ENCODE measurements around the gene SH3PXD2B. TPM values are rescaled to one million over a fixed set of nuclear protein-coding genes. Genes with fewer than 3 reads are reported as not detected.

The SH3PXD2B gene
- total and polyA plus RNA-seq, 8 donors, result 4.2 to 24.9 (median 11.0) TPM

- Histone ChIP-seq H3K27me3 (no peaks in the 10 kb centered on the region), H3K27ac (no peak overlapping the region), H3K4me1 (no peaks in the 10 kb centered on the region), H3K9me3 (no peaks in the 10 kb centered on the region), H3K4me3 (no peak overlapping the region), H3K36me3 (no peaks in the 10 kb centered on the region)
- intact Hi-C loops (cut with DNase I), result loop anchor here in 1 of 3 donors (10.0 kb wide), 1 partner anchor 433 kb away; no protein-coding TSS in a partner anchor
- 80 to 88% methylated on average over 13 to 14 of the region's 14 CpGs for WGBS, 2 donors
- DNase-seq, result peak in 1 of 6 donors; percentile 20
- no peak for FAIRE-seq
- TF ChIP-seq CTCF (IDR thresholded peaks at IDR 0.05), result no peak
- no peak for ATAC-seq
Measured at GRCh38 chr5:172492097-172492840, 37.9 kb upstream of the SH3PXD2B start.

- no peak overlapping the region for H3K4me3 ChIP-seq
- DNase-seq, result peak in 1 of 6 donors; percentile 9
- ATAC-seq, result no peak
- 66 to 76% methylated on average over 8 of the region's 8 CpGs for WGBS, 2 donors
- H3K27me3 ChIP-seq, result no peaks in the 10 kb centered on the region
- no peaks in the 10 kb centered on the region for H3K36me3 ChIP-seq
- no peak for FAIRE-seq
- H3K9me3 ChIP-seq, result no peaks in the 10 kb centered on the region
- H3K4me1 ChIP-seq, result no peaks in the 10 kb centered on the region
- no peak for TF ChIP-seq CTCF (IDR thresholded peaks at IDR 0.05)
- no peak overlapping the region for H3K27ac ChIP-seq
- intact Hi-C loops (cut with DNase I), result loop anchor here in 1 of 3 donors (10.0 kb wide), 1 partner anchor 433 kb away; no protein-coding TSS in a partner anchor
Measured at GRCh38 chr5:172491481-172491880, 37.2 kb upstream of the SH3PXD2B start.

GRCh38 chr5:172490514-172491461 lies 36.5 kb upstream of the SH3PXD2B start:
- intact Hi-C loops (cut with DNase I), result loop anchor here in 1 of 3 donors (10.0 kb wide), 1 partner anchor 434 kb away; no protein-coding TSS in a partner anchor
- H3K27me3 ChIP-seq, result no peaks in the 10 kb centered on the region
- WGBS, 2 donors, result 83 to 90% methylated on average over 12 of the region's 12 CpGs
- no peaks in the 10 kb centered on the region for H3K36me3 ChIP-seq
- TF ChIP-seq CTCF (IDR thresholded peaks at IDR 0.05), result no peak
- H3K4me3 ChIP-seq, result no peak overlapping the region
- no peaks in the 10 kb centered on the region for H3K4me1 ChIP-seq
- no peak for FAIRE-seq
- DNase-seq, result peak in 1 of 6 donors; percentile 15
- ATAC-seq, result no peak
- no peak overlapping the region for H3K27ac ChIP-seq
- no peaks in the 10 kb centered on the region for H3K9me3 ChIP-seq

GRCh38 chr5:172488221-172488620 lies 33.9 kb upstream of the SH3PXD2B start:
- ATAC-seq (no peak), DNase-seq (peak in 1 of 6 donors; percentile 29), FAIRE-seq (no peak)
- no peaks in the 10 kb centered on the region for H3K27me3 ChIP-seq
- intact Hi-C loops (cut with DNase I), result loop anchor here in 1 of 3 donors (10.0 kb wide), 1 partner anchor 217 kb away; no protein-coding TSS in a partner anchor
- no peak for TF ChIP-seq CTCF (IDR thresholded peaks at IDR 0.05)
- H3K4me1 ChIP-seq, result no peaks in the 10 kb centered on the region
- no peaks in the 10 kb centered on the region for H3K9me3 ChIP-seq
- H3K27ac ChIP-seq, result no peak overlapping the region
- WGBS, 2 donors, result 75 to 83% methylated on average over 14 of the region's 14 CpGs
- no peak overlapping the region for H3K4me3 ChIP-seq
- H3K36me3 ChIP-seq, result no peaks in the 10 kb centered on the region
